Cardiac septum (tissue), 1 donor: Measurements from ENCODE around the gene BACE2. TPM values are rescaled to one million over a fixed set of nuclear protein-coding genes. Genes with fewer than 3 reads are reported as not detected.
"Not testable (repeated sequence)": the region's sequence is repeated elsewhere in the genome, so short reads cannot be mapped to it uniquely, and the experiment has no call there.

Source experiments
- DNase-seq: peaks from one replicate; pipeline ENCODE4 v3.0.0-alpha.2; 2020; ENCODE audit warnings: low spot score
- intact Hi-C: fragments of 100-400 bp; cut with DNase I; formaldehyde crosslinking; loops from one replicate; pipeline ENCODE4 v1.14.0; 2022
- total RNA-seq: library from RNA; stranded (reverse); fragmentation: NEBNext Ultra II Directional; extraction: Animal tissue kit (Norgen Biotek cat#: 25700); gene quantifications from one replicate; pipeline ENCODE4 v1.2.1, GENCODE V29; 2021
- donor health status: DM: no; HTN: no; CAD: no.

Gene BACE2
- total RNA-seq, 1 donor from 2014 or later: 20.0 TPM

GRCh38 chr21:41295721-41296254 is 127.8 kb downstream of the BACE2 start:
- intact Hi-C loops: no loop called here
- no peak for DNase-seq

- DNase-seq: no peak
- intact Hi-C loops: no loop called here
Observed at GRCh38 chr21:41302976-41303375, 135.0 kb downstream of the BACE2 start.

- no peak for DNase-seq
- intact Hi-C loops: no loop called here
Observed at GRCh38 chr21:41304068-41304720, 136.2 kb downstream of the BACE2 start.

- intact Hi-C loops: no loop called here
- no peak for DNase-seq
Observed at GRCh38 chr21:41307219-41307618, 139.3 kb downstream of the BACE2 start.

GRCh38 chr21:41313285-41314164 is 145.6 kb downstream of the BACE2 start:
- DNase-seq, intact Hi-C loops: not testable (repeated sequence)

GRCh38 chr21:41315726-41316125 is 147.8 kb downstream of the BACE2 start:
- intact Hi-C loops: no loop called here
- DNase-seq: no peak

GRCh38 chr21:41316200-41317062 is 148.5 kb downstream of the BACE2 start, which contains the start of gene FAM3B:
Gene FAM3B (plus strand): TSS chr21:41316801. CDS start chr21:41316880, 79 bp downstream.
- intact Hi-C loops: no loop called here
- DNase-seq: no peak

GRCh38 chr21:41317063-41317392 is 149.1 kb downstream of the BACE2 start:
- intact Hi-C loops: no loop called here
- DNase-seq: no peak

- DNase-seq: no peak
- intact Hi-C loops: no loop called here
Observed at GRCh38 chr21:41317458-41317857, 149.5 kb downstream of the BACE2 start.

- intact Hi-C loops: no loop called here
Observed at GRCh38 chr21:41318218-41318617, 150.3 kb downstream of the BACE2 start.

GRCh38 chr21:41319273-41319672 is 151.3 kb downstream of the BACE2 start:
- DNase-seq: no peak
- intact Hi-C loops: no loop called here

More at GRCh38 chr21:41318218-41318617, 150.3 kb downstream of the BACE2 start:
- DNase-seq: no peak

GRCh38 chr21:41321211-41321907 is 153.4 kb downstream of the BACE2 start:
- intact Hi-C loops: no loop called here
- no peak for DNase-seq

GRCh38 chr21:41321908-41322495 is 154.0 kb downstream of the BACE2 start:
- DNase-seq: no peak
- intact Hi-C loops: no loop called here

- intact Hi-C loops: no loop called here
- DNase-seq: no peak
Observed at GRCh38 chr21:41322496-41323382, 154.8 kb downstream of the BACE2 start.

- no peak for DNase-seq
- intact Hi-C loops: no loop called here
Observed at GRCh38 chr21:41325138-41325912, 157.4 kb downstream of the BACE2 start.

- intact Hi-C loops: no loop called here
- DNase-seq: no peak
Observed at GRCh38 chr21:41326414-41327080, 158.6 kb downstream of the BACE2 start.

- intact Hi-C loops: no loop called here
- no peak for DNase-seq
Observed at GRCh38 chr21:41327753-41328152, 159.8 kb downstream of the BACE2 start.
